ENCODE results near the gene OR5AU1.

The OR5AU1 gene

DNA sequence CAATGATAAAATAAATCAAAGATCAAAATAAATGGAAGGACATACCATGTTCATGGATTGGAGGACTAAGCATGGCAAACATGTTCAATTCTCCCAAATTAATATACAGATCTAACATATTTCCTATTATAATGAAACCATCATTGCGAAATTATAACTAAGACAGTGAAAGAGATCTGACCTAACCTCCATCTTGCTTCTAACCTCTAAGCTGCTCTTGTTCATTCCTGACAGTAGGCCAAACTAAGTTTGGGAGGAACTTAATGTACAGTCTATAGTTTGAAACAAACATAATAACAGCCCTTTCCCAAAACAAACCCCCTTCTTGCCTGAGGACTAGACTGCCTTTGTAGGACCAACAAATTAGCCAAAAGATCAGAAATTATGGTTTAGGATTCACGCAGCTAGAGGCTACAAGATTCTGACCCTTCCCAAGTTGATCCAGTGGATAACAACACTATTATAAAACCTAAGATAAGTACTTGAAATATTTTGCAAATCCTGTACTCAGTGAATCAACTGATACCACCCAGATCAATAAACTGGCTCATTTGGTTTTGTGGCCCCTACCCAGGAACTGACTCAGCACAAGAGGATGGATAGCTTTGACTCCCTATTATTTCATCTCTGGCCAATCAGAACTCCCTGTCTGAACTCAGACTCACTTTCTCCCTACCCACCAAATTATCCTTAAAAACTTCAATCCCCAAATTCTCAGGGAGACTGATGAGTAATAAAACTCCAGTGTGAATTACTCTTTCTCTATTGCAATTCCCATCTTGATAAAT lies 41.7 kb upstream of the OR5AU1 start:
- no CpG with 5 or more reads among the region's 2 CpGs for WGBS (ENCODE audit: insufficient coverage, insufficient read length)
- no peak for DNase-seq (ENCODE audit: low read depth, low spot score)

DNA sequence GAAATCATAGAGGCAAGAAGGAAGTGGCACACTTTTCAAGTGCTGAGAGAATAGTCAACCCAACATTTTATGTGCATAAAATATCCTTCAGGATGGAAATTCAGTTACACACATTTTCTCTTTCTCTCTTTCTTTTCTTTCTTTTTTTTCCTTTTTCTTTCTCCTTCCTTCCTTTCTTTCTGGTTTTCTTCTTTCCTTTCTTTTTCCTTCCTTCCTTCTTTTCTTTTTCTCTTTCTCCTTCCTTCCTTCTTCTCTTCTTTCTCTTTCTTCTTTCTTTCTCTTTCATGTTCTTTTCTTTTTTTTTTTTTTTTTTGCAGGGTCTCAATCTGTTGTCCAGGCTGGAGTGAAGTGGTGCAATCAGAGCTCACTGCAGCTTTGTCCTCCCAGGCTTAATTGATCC lies 38.7 kb upstream of the OR5AU1 start:
- no peaks in the 10 kb centered on the region for H3K9me3 ChIP-seq (ENCODE audit: control insufficient read depth, insufficient read depth, low read length)
- no peak overlapping the region for H3K27ac ChIP-seq (ENCODE audit: low read length)
- peaks cover 4% of the 10 kb centered on the region; the same call in 1 of the 2 replicates for H3K4me1 ChIP-seq (ENCODE audit: control insufficient read depth, insufficient read depth, low read length)
- DNase-seq (ENCODE audit: low read depth, low spot score) = no peak
- H3K4me3 ChIP-seq (ENCODE audit: low read length) = no peak overlapping the region
- H3K36me3 ChIP-seq (ENCODE audit: control insufficient read depth, insufficient read depth, low read length) = no peaks in the 10 kb centered on the region
- H3K27me3 ChIP-seq (ENCODE audit: control insufficient read depth, insufficient read depth, low read length) = no peaks in the 10 kb centered on the region

More for the DNA sequence above, 41.7 kb upstream of the OR5AU1 start:
- Histone ChIP-seq H3K27me3 (ENCODE audit: control insufficient read depth, insufficient read depth, low read length) (no peaks in the 10 kb centered on the region), H3K27ac (ENCODE audit: low read length) (no peak overlapping the region), H3K9me3 (ENCODE audit: control insufficient read depth, insufficient read depth, low read length) (no peaks in the 10 kb centered on the region), H3K36me3 (ENCODE audit: control insufficient read depth, insufficient read depth, low read length) (no peaks in the 10 kb centered on the region), H3K4me1 (ENCODE audit: control insufficient read depth, insufficient read depth, low read length) (no peaks in the 10 kb centered on the region), H3K4me3 (ENCODE audit: low read length) (no peak overlapping the region)

DNA sequence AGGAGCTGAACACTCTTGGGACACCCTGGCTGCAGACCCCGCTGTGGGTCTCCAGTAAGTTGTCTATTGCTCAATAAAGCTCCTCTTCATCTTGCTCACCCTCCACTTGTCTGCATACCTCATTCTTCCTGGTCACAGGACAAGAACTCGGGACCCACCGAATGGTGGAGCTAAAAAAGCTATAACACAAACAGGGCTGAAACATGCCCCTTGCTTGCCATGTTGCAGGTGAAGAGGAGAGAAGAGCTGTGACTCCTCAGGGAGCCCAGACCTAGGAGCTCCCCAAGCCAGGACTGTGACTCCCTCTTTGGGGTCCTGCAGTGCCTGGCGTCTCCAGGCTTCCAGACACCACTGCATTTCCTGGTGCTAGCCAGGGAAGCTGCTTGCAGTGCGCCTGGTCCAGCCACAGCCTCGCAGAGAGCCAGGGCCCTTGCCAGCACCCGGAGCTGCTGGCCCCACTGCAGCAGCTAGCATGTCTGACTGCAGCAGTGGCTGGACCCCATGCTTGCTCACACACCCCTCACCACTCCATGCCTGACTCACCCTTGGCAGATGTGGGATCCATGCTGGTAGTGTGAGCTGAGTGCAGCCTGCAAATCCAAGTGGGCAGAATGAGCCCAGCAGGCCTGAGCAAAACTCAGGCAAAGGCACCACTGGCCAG lies 37.1 kb upstream of the OR5AU1 start:
- WGBS (ENCODE audit: insufficient coverage, insufficient read length) = no CpG with 5 or more reads among the region's 7 CpGs
- no peak overlapping the region for H3K4me3 ChIP-seq (ENCODE audit: low read length)
- peaks cover 4% of the 10 kb centered on the region; the same call in 1 of the 2 replicates for H3K4me1 ChIP-seq (ENCODE audit: control insufficient read depth, insufficient read depth, low read length)
- H3K27me3 ChIP-seq (ENCODE audit: control insufficient read depth, insufficient read depth, low read length) = no peaks in the 10 kb centered on the region
- no peak overlapping the region for H3K27ac ChIP-seq (ENCODE audit: low read length)
- no peak for DNase-seq (ENCODE audit: low read depth, low spot score)
- no peaks in the 10 kb centered on the region for H3K9me3 ChIP-seq (ENCODE audit: control insufficient read depth, insufficient read depth, low read length)
- H3K36me3 ChIP-seq (ENCODE audit: control insufficient read depth, insufficient read depth, low read length) = no peaks in the 10 kb centered on the region

DNA sequence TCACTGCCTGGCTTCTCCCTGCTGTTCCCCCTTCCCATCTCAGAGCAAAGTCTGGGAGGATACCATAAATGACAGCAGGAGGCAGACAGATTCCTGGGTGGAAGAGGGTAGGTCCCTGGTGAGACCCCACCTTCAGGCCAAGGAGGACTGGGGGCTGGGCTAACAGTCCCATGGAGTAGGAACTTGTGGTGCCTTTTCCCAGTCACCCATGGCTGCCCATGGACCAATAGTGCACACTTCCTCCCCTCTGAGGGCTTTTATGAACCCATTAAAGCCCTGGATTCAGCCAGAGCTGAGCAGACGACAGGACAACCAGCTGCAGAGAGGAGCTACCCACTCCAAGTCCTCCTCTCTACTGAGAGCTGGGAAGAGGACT lies 36.6 kb upstream of the OR5AU1 start:
- Histone ChIP-seq H3K36me3 (ENCODE audit: control insufficient read depth, insufficient read depth, low read length) (no peaks in the 10 kb centered on the region), H3K27ac (ENCODE audit: low read length) (no peak overlapping the region), H3K9me3 (ENCODE audit: control insufficient read depth, insufficient read depth, low read length) (no peaks in the 10 kb centered on the region), H3K4me3 (ENCODE audit: low read length) (no peak overlapping the region), H3K27me3 (ENCODE audit: control insufficient read depth, insufficient read depth, low read length) (no peaks in the 10 kb centered on the region), H3K4me1 (ENCODE audit: control insufficient read depth, insufficient read depth, low read length) (peaks cover 4% of the 10 kb centered on the region; the same call in 1 of the 2 replicates)
- no peak for DNase-seq (ENCODE audit: low read depth, low spot score)
- WGBS (ENCODE audit: insufficient coverage, insufficient read length) = no CpG with 5 or more reads among the region's 1 CpG

DNA sequence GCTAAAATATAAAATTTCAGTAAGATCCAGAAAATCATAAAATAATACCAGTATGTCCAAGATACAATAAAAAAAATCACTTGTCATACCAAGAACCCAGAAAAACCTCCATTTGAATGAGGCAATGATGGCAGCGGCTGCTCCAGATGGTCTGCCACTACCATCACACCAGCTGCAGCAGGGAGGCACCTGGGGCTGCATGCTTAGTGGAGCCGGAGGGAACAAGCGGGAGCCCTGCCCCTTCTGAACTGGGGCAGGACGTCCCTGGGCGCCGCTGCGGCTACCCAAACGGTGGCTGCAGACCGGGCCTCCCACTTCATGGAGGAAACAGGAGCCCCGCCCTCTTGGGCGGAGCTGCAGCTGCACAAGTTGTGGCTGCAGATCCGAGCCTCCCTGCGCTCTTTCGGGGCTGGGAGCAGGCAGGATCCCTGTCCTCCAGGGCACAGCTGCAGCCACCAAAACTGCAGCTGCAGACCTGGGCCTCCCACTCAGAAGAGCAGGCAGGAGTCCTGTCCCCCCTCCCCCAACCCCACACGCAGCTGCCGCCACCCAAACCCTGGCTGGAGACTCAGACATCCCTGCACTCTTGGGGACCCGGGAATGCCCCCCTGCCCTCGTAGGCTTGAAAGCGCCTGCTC lies 36.1 kb upstream of the OR5AU1 start:
- DNase-seq (ENCODE audit: low read depth, low spot score) = peak; percentile 64

DNA sequence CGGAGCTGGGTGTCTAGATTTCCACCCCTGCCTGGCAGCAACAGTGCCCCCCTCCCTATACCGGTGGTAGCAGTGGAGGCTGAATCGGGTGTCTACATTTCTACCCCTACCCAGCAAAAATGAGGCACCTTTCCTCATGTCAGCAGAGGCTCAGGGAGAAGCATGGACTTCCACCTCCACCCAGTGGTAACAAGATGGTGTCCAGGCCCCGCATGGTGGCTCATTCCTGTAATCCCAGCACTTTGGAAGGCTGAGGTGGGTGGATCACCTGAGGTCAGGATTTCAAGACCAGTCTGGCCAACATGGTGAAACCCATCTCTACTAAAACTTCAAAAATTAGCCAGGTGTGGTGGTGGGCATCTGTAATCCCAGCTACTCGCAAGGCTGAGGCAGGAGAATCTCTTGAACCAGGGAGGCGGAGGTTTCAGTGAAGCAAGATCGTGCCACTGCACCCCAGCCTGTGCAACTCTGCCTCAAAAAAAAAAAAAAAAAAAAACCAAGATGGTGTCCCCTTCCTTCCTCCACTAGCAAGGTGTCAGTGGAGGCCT lies 35.5 kb upstream of the OR5AU1 start:
- Histone ChIP-seq H3K4me3 (ENCODE audit: low read length) (no peak overlapping the region), H3K4me1 (ENCODE audit: control insufficient read depth, insufficient read depth, low read length) (peaks cover 4% of the 10 kb centered on the region; the same call in 1 of the 2 replicates), H3K9me3 (ENCODE audit: control insufficient read depth, insufficient read depth, low read length) (no peaks in the 10 kb centered on the region), H3K36me3 (ENCODE audit: control insufficient read depth, insufficient read depth, low read length) (no peaks in the 10 kb centered on the region), H3K27ac (ENCODE audit: low read length) (no peak overlapping the region), H3K27me3 (ENCODE audit: control insufficient read depth, insufficient read depth, low read length) (no peaks in the 10 kb centered on the region)
- no CpG with 5 or more reads among the region's 7 CpGs for WGBS (ENCODE audit: insufficient coverage, insufficient read length)
- no peak for DNase-seq (ENCODE audit: low read depth, low spot score)

More for the DNA sequence above, 36.1 kb upstream of the OR5AU1 start:
- H3K4me1 ChIP-seq (ENCODE audit: control insufficient read depth, insufficient read depth, low read length) = peaks cover 4% of the 10 kb centered on the region; the same call in 1 of the 2 replicates
- H3K9me3 ChIP-seq (ENCODE audit: control insufficient read depth, insufficient read depth, low read length) = no peaks in the 10 kb centered on the region
- no peaks in the 10 kb centered on the region for H3K36me3 ChIP-seq (ENCODE audit: control insufficient read depth, insufficient read depth, low read length)
- H3K4me3 ChIP-seq (ENCODE audit: low read length) = no peak overlapping the region
- no peaks in the 10 kb centered on the region for H3K27me3 ChIP-seq (ENCODE audit: control insufficient read depth, insufficient read depth, low read length)
- no peak overlapping the region for H3K27ac ChIP-seq (ENCODE audit: low read length)
- no CpG with 5 or more reads among the region's 19 CpGs for WGBS (ENCODE audit: insufficient coverage, insufficient read length)

DNA sequence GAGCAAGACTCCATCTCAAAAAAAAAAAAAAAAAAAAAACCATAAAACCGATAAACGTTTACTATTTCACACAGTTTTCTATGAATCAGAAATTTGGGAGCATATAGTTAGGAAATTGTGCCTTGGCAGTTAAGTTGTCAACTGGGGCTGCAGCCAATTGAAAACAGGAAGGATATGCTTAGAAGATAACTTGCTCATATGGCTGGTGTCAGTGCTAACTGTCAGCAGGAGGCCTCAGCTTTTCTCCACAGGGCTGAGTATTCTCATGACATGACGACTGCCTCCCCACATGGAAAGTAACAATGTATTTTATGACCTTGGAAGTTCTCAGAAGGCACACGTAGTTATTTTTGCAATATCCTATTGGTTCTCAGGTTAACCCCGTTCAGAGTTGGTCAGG lies 29.6 kb upstream of the OR5AU1 start:
- no peak overlapping the region for H3K4me3 ChIP-seq (ENCODE audit: low read length)
- no CpG with 5 or more reads among the region's 5 CpGs for WGBS (ENCODE audit: insufficient coverage, insufficient read length)
- DNase-seq (ENCODE audit: low read depth, low spot score) = no peak
- H3K27me3 ChIP-seq (ENCODE audit: control insufficient read depth, insufficient read depth, low read length) = no peaks in the 10 kb centered on the region
- H3K36me3 ChIP-seq (ENCODE audit: control insufficient read depth, insufficient read depth, low read length) = no peaks in the 10 kb centered on the region
- H3K9me3 ChIP-seq (ENCODE audit: control insufficient read depth, insufficient read depth, low read length) = no peaks in the 10 kb centered on the region
- H3K27ac ChIP-seq (ENCODE audit: low read length) = no peak overlapping the region
- no peaks in the 10 kb centered on the region for H3K4me1 ChIP-seq (ENCODE audit: control insufficient read depth, insufficient read depth, low read length)

DNA sequence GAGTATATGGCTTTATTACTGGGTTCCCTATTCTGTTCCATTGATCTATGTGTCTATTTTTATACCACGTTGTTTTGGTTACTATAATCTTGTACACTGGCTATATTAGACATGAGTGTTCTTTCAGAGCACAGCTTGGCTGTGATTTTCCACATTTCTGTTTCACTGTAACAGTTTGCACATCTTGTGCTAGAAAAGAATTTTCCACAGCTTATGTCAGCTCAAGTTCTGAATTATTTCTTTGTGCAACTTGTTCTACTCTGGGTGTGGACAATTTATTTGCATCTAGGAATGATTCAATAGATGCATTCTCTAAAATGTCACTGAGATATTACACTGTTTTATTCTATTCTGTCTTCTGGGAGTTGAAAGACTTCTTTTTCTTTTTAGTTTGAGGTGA lies 28.4 kb upstream of the OR5AU1 start:
- no peaks in the 10 kb centered on the region for H3K36me3 ChIP-seq (ENCODE audit: control insufficient read depth, insufficient read depth, low read length)
- no peak overlapping the region for H3K4me3 ChIP-seq (ENCODE audit: low read length)
- no peaks in the 10 kb centered on the region for H3K4me1 ChIP-seq (ENCODE audit: control insufficient read depth, insufficient read depth, low read length)
- no peak for DNase-seq (ENCODE audit: low read depth, low spot score)
- no peak overlapping the region for H3K27ac ChIP-seq (ENCODE audit: low read length)
- no peaks in the 10 kb centered on the region for H3K27me3 ChIP-seq (ENCODE audit: control insufficient read depth, insufficient read depth, low read length)
- WGBS (ENCODE audit: insufficient coverage, insufficient read length) = no CpG with 5 or more reads among the region's 1 CpG
- no peaks in the 10 kb centered on the region for H3K9me3 ChIP-seq (ENCODE audit: control insufficient read depth, insufficient read depth, low read length)

DNA sequence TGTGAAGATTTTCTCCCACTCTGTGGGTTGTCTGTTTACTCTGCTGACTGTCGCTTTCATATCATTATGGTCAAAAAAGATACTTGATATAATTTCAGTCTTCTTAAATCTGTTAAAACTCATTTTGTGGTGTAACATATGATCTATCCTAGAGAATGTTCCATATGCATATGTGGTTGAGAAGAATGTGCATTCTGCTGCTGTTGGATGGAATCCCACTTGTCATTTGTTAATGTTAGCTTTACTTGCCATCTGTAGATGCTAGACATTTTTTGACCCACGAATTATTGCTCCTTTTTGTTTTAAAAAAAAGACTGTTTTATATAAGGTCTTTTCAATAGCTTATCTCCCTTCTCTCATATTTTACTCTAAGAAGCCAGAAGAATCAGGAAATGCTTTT lies 26.3 kb upstream of the OR5AU1 start:
- Histone ChIP-seq H3K27me3 (ENCODE audit: control insufficient read depth, insufficient read depth, low read length) (no peaks in the 10 kb centered on the region), H3K36me3 (ENCODE audit: control insufficient read depth, insufficient read depth, low read length) (no peaks in the 10 kb centered on the region), H3K4me3 (ENCODE audit: low read length) (no peak overlapping the region), H3K27ac (ENCODE audit: low read length) (no peak overlapping the region), H3K4me1 (ENCODE audit: control insufficient read depth, insufficient read depth, low read length) (no peaks in the 10 kb centered on the region), H3K9me3 (ENCODE audit: control insufficient read depth, insufficient read depth, low read length) (no peaks in the 10 kb centered on the region)
- WGBS (ENCODE audit: insufficient coverage, insufficient read length) = no CpG with 5 or more reads among the region's 2 CpGs
- no peak for DNase-seq (ENCODE audit: low read depth, low spot score)

DNA sequence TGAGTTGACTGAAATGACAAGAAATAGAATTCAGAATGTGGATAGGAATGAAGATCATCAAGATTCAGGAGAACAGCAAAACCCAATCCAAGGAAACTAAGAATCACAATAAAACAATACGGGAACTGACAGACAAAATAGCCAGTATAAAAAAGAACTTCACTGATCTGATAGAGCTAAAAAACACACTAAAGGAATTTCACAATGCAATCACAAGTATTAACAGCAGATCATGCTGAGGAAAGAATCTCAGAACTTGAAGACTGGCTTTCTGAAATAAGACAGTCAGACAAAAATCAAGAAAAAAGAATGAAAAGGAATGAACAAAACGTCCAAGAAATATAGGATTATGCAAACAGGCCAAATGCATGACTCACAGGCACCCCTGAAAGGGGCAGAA lies 15.3 kb upstream of the OR5AU1 start:
- H3K27me3 ChIP-seq (ENCODE audit: control insufficient read depth, insufficient read depth, low read length) = no peaks in the 10 kb centered on the region
- no peaks in the 10 kb centered on the region for H3K36me3 ChIP-seq (ENCODE audit: control insufficient read depth, insufficient read depth, low read length)
- no peak overlapping the region for H3K27ac ChIP-seq (ENCODE audit: low read length)
- H3K9me3 ChIP-seq (ENCODE audit: control insufficient read depth, insufficient read depth, low read length) = no peaks in the 10 kb centered on the region
- no CpG with 5 or more reads among the region's 2 CpGs for WGBS (ENCODE audit: insufficient coverage, insufficient read length)
- no peak overlapping the region for H3K4me3 ChIP-seq (ENCODE audit: low read length)
- no peak for DNase-seq (ENCODE audit: low read depth, low spot score)
- no peaks in the 10 kb centered on the region for H3K4me1 ChIP-seq (ENCODE audit: control insufficient read depth, insufficient read depth, low read length)

Data from iPS DF 6.9 (cell line).